Spleen (tissue), 11 donors: Measurements from ENCODE around the gene SLC6A1. TPM values are rescaled to one million over a fixed set of nuclear protein-coding genes. Genes with fewer than 3 reads are reported as not detected.
A peak's percentile ranks its signal among the peaks of the same experiment; 100 is the strongest.

Experiments used
- DNase-seq: peaks from one replicate; pipeline ENCODE4 v3.0.0-alpha.2; 2020
- H3K27ac ChIP-seq, 8 donors: fragments of 200-600 bp; sonication (generic) in 7 of 8; 1 replicate in 4 of 8; 2 replicates in 4 of 8; pipeline versions ENCODE4 v1.5.0 to v1.8.0; 2016 to 2021; ENCODE audit warnings: inconsistent platforms in 4 of 8, mild to moderate bottlenecking in 4 of 8, moderate library complexity in 1 of 8
- H3K27me3 ChIP-seq, 7 donors: fragments of 200-600 bp; sonication (generic) in 6 of 7; replicated peaks in 1 of 7; 1 replicate in 4 of 7; 2 replicates in 3 of 7; pipeline versions ENCODE4 v1.5.0 to v1.8.0; 2016 to 2021; ENCODE audit warnings: inconsistent platforms in 3 of 7, mild to moderate bottlenecking in 1 of 7
- H3K36me3 ChIP-seq, 6 donors: fragments of 200-600 bp; sonication (generic) in 5 of 6; 1 replicate in 4 of 6; 2 replicates in 2 of 6; pipeline versions ENCODE4 v1.5.0 to v1.8.0; 2016 to 2021; ENCODE audit warnings: inconsistent platforms in 2 of 6
- H3K4me1 ChIP-seq, 6 donors: fragments of 200-600 bp; sonication (generic) in 5 of 6; 1 replicate in 3 of 6; 2 replicates in 3 of 6; pipeline versions ENCODE4 v1.5.0 to v1.8.0; 2016 to 2021; ENCODE audit warnings: inconsistent platforms in 3 of 6
- H3K4me3 ChIP-seq, 8 donors: fragments of 200-600 bp; sonication (generic) in 7 of 8; 1 replicate in 4 of 8; 2 replicates in 4 of 8; pipeline versions ENCODE4 v1.5.0 to v1.8.0; 2016 to 2021; ENCODE audit warnings: inconsistent platforms in 4 of 8, mild to moderate bottlenecking in 4 of 8, moderate library complexity in 2 of 8
- H3K9me3 ChIP-seq, 8 donors: fragments of 200-600 bp; sonication (generic) in 7 of 8; 1 replicate in 4 of 8; 2 replicates in 4 of 8; pipeline versions ENCODE4 v1.5.0 to v1.8.0; 2016 to 2021; ENCODE audit warnings: inconsistent platforms in 4 of 8
- CTCF ChIP-seq, 11 experiments: fragments of 200-600 bp in 7 of 11; fragments of 450-650 bp in 4 of 11; sonication (generic) in 4 of 11; IDR thresholded peaks in 8 of 11; conservative IDR thresholded peaks in 3 of 11; 1 replicate in 7 of 11; 2 replicates in 4 of 11; pipeline versions ENCODE4 v1.4.0 to v1.8.0; 2016 to 2021; ENCODE audit warnings: antibody characterized with exemption in 11 of 11, inconsistent platforms in 4 of 11, mild to moderate bottlenecking in 1 of 11
- POLR2A ChIP-seq, 3 donors: fragments of 450-650 bp; IDR thresholded peaks; one replicate each; pipeline ENCODE4 v1.5.1; 2017; ENCODE audit warnings: antibody characterized with exemption in 3 of 3, mild to moderate bottlenecking in 1 of 3
- POLR2AphosphoS5 ChIP-seq, 3 donors: sonication (generic); formaldehyde crosslinking; IDR thresholded peaks; one replicate each; pipeline ENCODE4 v1.5.1; 2017; ENCODE audit warnings: antibody characterized with exemption in 3 of 3
- WGBS, 5 donors: extraction: QIAGEN DNeasy Blood & Tissue Kit in 3 of 5; methylation state at CpG; one replicate each; pipeline versions ENCODE4 v1.1.5 to v1.1.7; 2013 to 2018; 5-methylcytosine and 5-hydroxymethylcytosine counted together
- intact Hi-C: fragments of 100-400 bp; cut with DNase I; formaldehyde crosslinking; loops from one replicate; pipeline ENCODE4 v1.15.0; 2023; ENCODE audit warnings: low total_unique reads
- polyA plus RNA-seq, 3 donors: library from polyadenylated mRNA; stranded (reverse); fragments of 200-250 nt; gene quantifications; one replicate each; pipeline ENCODE4 v1.2.1, GENCODE V29; 2013
- total RNA-seq, 7 donors: library from RNA; depleted of rRNA in 3 of 7; stranded (reverse); fragments of >200 nt in 3 of 7; fragmentation: NEBNext Ultra II Directional in 4 of 7; extraction: Animal tissue kit (Norgen Biotek cat#: 25700) in 4 of 7; gene quantifications; one replicate each; pipeline versions ENCODE4 v1.1.0 to v1.2.1, GENCODE V29; 2016 to 2021
- donor health status: healthy with polysubstance abuse.
- donor health status: DM: no; HTN: no; CAD: no; lungs with moderate emphysema.
- donor health status: DM: no; HTN: no; CAD: no.
- donor health status: Bipolar disorder and iron deficiency.
- donor health status: healthy.
- donor health status: DM: no; HTN: no; CAD: no.
- donor health status: DM: yes; HTN: yes; CAD: no.

SLC6A1 gene
- total and polyA plus RNA-seq, 10 donors, result 0.11 to 3.0 (median 0.96) TPM

GRCh38 chr3:10970306-10970960, 22.1 kb upstream of the SLC6A1 start:
- intact Hi-C loops, result no loop called here

GRCh38 chr3:10972072-10972782, 20.3 kb upstream of the SLC6A1 start:
- Histone ChIP-seq H3K27me3 (peaks cover 0 to 55% (median 0%) of the 10 kb centered on the region in 7 donors), H3K4me1 (no peaks in the 10 kb centered on the region), H3K36me3 (no peaks in the 10 kb centered on the region), H3K4me3 (no peak overlapping the region), H3K27ac (no peak overlapping the region), H3K9me3 (no peaks in the 10 kb centered on the region)
- WGBS, 5 donors, result 30 to 50% (median 37%) methylated on average over 10 of the region's 10 CpGs
- intact Hi-C loops, result no loop called here
- peak; percentile 39 for DNase-seq
- TF ChIP-seq POLR2AphosphoS5 (IDR thresholded peaks at IDR 0.05), result no peak
- no peak for TF ChIP-seq CTCF (IDR thresholded peaks at IDR 0.05 in 8 of 11, conservative IDR thresholded peaks at IDR 0.05 in 3 of 11)
- no peak for TF ChIP-seq POLR2A (IDR thresholded peaks at IDR 0.05)

More at GRCh38 chr3:10970306-10970960, 22.1 kb upstream of the SLC6A1 start:
- H3K27ac ChIP-seq, result no peak overlapping the region
- no peaks in the 10 kb centered on the region for H3K4me1 ChIP-seq
- TF ChIP-seq POLR2AphosphoS5 (IDR thresholded peaks at IDR 0.05), result no peak
- TF ChIP-seq CTCF (IDR thresholded peaks at IDR 0.05 in 8 of 11, conservative IDR thresholded peaks at IDR 0.05 in 3 of 11), result no peak
- TF ChIP-seq POLR2A (IDR thresholded peaks at IDR 0.05), result no peak
- peaks cover 0 to 67% (median 0%) of the 10 kb centered on the region in 7 donors for H3K27me3 ChIP-seq
- no peak overlapping the region for H3K4me3 ChIP-seq
- no peaks in the 10 kb centered on the region for H3K36me3 ChIP-seq
- WGBS, 5 donors, result 55 to 81% (median 77%) methylated on average over 3 to 5 of the region's 5 CpGs
- peak; percentile 33 for DNase-seq
- H3K9me3 ChIP-seq, result no peaks in the 10 kb centered on the region

DNA sequence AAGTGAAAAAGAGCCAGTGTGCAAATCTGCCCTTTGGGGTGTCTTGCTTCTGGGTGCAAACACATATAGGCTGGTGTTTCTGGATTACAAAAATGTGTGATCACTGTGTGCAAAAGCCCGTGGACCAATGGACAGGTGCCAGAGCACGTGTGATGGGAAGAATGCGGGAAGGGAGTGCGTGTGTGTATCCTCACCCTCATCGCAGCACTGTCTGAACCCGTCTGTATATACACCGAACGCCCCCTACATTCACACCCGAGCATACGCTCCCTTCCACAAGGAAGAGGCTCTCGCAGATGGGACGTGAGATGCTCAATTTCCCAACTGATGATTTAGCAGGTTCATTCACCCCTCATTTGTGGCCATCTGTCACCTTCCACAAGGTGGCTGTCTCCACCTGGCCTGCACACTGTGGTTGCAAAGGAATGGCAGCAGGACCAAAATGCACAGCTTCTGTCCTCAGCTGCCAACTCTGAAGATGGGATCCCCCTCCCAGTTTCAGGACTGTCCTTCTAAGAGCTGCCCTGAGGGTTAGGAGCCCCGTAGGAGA, 19.4 kb upstream of the SLC6A1 start:
- intact Hi-C loops, result no loop called here
- H3K27me3 ChIP-seq, result peaks cover 0 to 56% (median 0%) of the 10 kb centered on the region in 7 donors
- DNase-seq, result peak; percentile 36
- no peak overlapping the region for H3K27ac ChIP-seq
- H3K4me3 ChIP-seq, result no peak overlapping the region
- H3K36me3 ChIP-seq, result no peaks in the 10 kb centered on the region
- no peaks in the 10 kb centered on the region for H3K4me1 ChIP-seq
- TF ChIP-seq POLR2AphosphoS5 (IDR thresholded peaks at IDR 0.05), result no peak
- TF ChIP-seq POLR2A (IDR thresholded peaks at IDR 0.05), result no peak
- no peak for TF ChIP-seq CTCF (IDR thresholded peaks at IDR 0.05 in 8 of 11, conservative IDR thresholded peaks at IDR 0.05 in 3 of 11)
- 68 to 78% (median 76%) methylated on average over 13 of the region's 13 CpGs for WGBS, 5 donors
- H3K9me3 ChIP-seq, result no peaks in the 10 kb centered on the region

DNA sequence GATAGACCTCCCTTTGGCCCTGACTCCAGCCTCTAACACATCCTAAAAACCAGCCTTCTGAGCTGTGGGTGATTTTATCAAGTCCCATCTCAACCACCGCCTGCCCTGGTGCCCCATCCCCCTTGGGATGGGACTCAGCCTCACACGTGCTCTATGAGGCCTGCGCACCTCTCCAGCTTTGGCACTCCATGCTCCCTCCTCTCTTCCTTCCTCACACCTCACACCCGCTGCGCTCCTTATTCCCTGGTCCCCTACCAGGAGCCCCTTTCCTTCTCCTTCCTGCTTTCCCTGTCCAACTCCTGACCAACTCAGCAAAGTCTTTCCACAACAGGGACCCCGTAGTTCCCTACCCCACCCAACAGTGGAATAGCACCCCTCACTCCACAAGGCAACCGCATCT, 18.4 kb upstream of the SLC6A1 start:
- intact Hi-C loops, result no loop called here
- Histone ChIP-seq H3K4me3 (no peak overlapping the region), H3K9me3 (no peaks in the 10 kb centered on the region), H3K27ac (no peak overlapping the region), H3K27me3 (peaks cover 0 to 51% (median 0%) of the 10 kb centered on the region in 7 donors), H3K4me1 (no peaks in the 10 kb centered on the region), H3K36me3 (no peaks in the 10 kb centered on the region)
- TF ChIP-seq POLR2AphosphoS5 (IDR thresholded peaks at IDR 0.05) (no peak), POLR2A (IDR thresholded peaks at IDR 0.05) (no peak)
- WGBS, 5 donors, result 78 to 87% (median 82%) methylated on average over 7 of the region's 7 CpGs
- peak; percentile 22 for DNase-seq
